ENCODE data around the gene DAND5. TPM values are rescaled to one million over a fixed set of nuclear protein-coding genes. Genes with fewer than 3 reads are reported as not detected.

Gene DAND5
- polyA plus RNA-seq, 3 donors = not detected

DNA sequence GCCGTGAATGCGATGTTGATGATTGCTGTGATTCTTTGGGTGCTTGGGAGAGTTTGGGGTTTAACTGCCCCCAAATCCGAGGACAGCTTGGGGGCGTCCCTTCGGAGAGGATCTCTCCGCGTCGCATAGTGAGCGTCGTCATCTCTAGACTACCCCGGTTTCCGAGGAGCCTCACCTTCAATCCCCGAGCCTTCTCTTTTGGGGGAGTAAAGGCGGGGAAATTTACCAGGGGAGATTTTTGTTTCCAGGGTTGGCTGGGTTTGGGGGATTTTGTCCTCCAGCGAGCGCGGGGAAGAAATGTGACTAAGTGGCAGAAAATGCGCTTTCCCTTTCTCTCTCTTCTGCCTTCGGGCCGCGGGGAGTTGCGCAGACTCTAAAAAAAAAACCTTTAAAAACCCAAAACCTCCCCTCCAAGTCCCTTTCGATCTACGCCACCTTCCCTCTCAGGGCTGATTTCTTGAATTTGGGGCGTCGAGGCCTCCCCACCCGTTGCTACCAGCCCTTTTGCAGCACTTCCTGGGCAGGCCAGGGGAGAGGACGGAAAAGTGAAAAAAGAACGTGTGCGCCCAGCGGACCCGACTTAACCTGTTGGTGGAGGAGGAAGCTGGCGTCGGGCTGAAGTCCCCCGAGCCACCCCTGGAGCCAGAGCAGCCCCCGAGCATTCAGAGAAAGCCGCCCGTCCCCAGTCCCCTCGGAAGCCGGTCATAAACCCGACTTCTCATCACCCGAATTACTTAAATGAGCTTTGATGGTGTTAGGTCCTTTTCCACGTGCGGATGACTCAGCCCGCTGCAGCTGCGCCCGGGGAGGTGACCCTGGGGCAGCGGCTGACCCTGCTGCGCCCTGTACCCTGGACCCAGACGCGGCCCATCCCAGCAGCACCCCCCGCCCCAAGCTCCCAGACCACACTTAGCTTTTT lies 43.6 kb downstream of the DAND5 start:
- Histone ChIP-seq H2AFZ (ENCODE audit: insufficient read depth, low read depth, low read length, poor library complexity, severe bottlenecking) (peak overlapping the region; percentile 10), H3K36me3 (replicated peaks in 1 of 2; ENCODE audit: control insufficient read depth in 1 of 2, insufficient read depth in 2 of 2, low read length in 2 of 2) (no peaks in the 10 kb centered on the region), H3K4me1 (ENCODE audit: control insufficient read depth in 1 of 2, insufficient read depth in 2 of 2, low read length in 2 of 2) (peaks cover 26 to 31% of the 10 kb centered on the region in 2 donors), H4K20me1 (ENCODE audit: insufficient read depth, low read length) (peaks cover 82% of the 10 kb centered on the region), H3K4me3 (replicated peaks in 1 of 3; ENCODE audit: low read depth in 2 of 3, low read length in 3 of 3) (peak overlapping the region in 2 of 3 experiments; percentile 18 to 66), H3K79me2 (ENCODE audit: insufficient read depth, low read length) (no peaks in the 10 kb centered on the region), H3K9me3 (replicated peaks in 1 of 2; ENCODE audit: control insufficient read depth in 1 of 2, insufficient read depth in 1 of 2, low read length in 2 of 2) (peaks cover 4 to 36% of the 10 kb centered on the region in 2 donors), H3K4me2 (replicated peaks; ENCODE audit: extremely low read depth, low read length, poor library complexity, severe bottlenecking) (peak overlapping the region; percentile 72), H3K27me3 (ENCODE audit: control insufficient read depth in 2 of 2, insufficient read depth in 2 of 2, low read length in 2 of 2) (peaks cover 52 to 86% of the 10 kb centered on the region in 2 donors), H3K27ac (ENCODE audit: low read depth in 1 of 2, low read length in 2 of 2) (no peak overlapping the region), H3K9ac (ENCODE audit: insufficient read depth, low read length, poor library complexity, severe bottlenecking) (peak overlapping the region; percentile 21)
- no peak for TF ChIP-seq CTCF (IDR thresholded peaks at IDR 0.05)
- Mint-ChIP-seq H3K27ac (peak overlapping the region in 4 of 7 donors; percentile 45 to 78 (median 52)), H3K9me3 (peaks cover 4 to 38% (median 22%) of the 10 kb centered on the region in 7 donors), H3K27me3 (ENCODE audit: low read depth in 3 of 3) (peaks cover 77 to 90% (median 83%) of the 10 kb centered on the region in 3 donors), H3K4me1 (peaks cover 33% of the 10 kb centered on the region), H3K4me3 (peak overlapping the region; percentile 83 to 94), H3K36me3 (peaks cover 17 to 18% of the 10 kb centered on the region in 2 donors)
- peak; percentile 47 to 74 (median 50) for DNase-seq
- intact Hi-C loops (cut with micrococcal nuclease) = no loop called here
- WGBS (ENCODE audit: insufficient coverage) = under 1% methylated on average over 26 of the region's 52 CpGs

GRCh38 chr19:13013649-13014048 lies 44.3 kb downstream of the DAND5 start:
- 2% methylated on average over 20 of the region's 20 CpGs for WGBS (ENCODE audit: insufficient coverage)
- H3K4me1 Mint-ChIP-seq = peaks cover 33% of the 10 kb centered on the region
- intact Hi-C loops (cut with micrococcal nuclease) = no loop called here
- peaks cover 16 to 17% of the 10 kb centered on the region in 2 donors for H3K36me3 Mint-ChIP-seq
- Histone ChIP-seq H3K9me3 (replicated peaks in 1 of 2; ENCODE audit: control insufficient read depth in 1 of 2, insufficient read depth in 1 of 2, low read length in 2 of 2) (peaks cover 4 to 36% of the 10 kb centered on the region in 2 donors), H3K36me3 (replicated peaks in 1 of 2; ENCODE audit: control insufficient read depth in 1 of 2, insufficient read depth in 2 of 2, low read length in 2 of 2) (no peaks in the 10 kb centered on the region), H3K4me1 (ENCODE audit: control insufficient read depth in 1 of 2, insufficient read depth in 2 of 2, low read length in 2 of 2) (peaks cover 26 to 31% of the 10 kb centered on the region in 2 donors), H3K4me3 (replicated peaks in 1 of 3; ENCODE audit: low read depth in 2 of 3, low read length in 3 of 3) (peak overlapping the region in 2 of 3 experiments; percentile 2 to 66), H3K4me2 (replicated peaks; ENCODE audit: extremely low read depth, low read length, poor library complexity, severe bottlenecking) (peak overlapping the region; percentile 72), H3K27me3 (ENCODE audit: control insufficient read depth in 2 of 2, insufficient read depth in 2 of 2, low read length in 2 of 2) (peaks cover 52 to 81% of the 10 kb centered on the region in 2 donors), H4K20me1 (ENCODE audit: insufficient read depth, low read length) (peaks cover 76% of the 10 kb centered on the region), H3K27ac (ENCODE audit: low read depth in 1 of 2, low read length in 2 of 2) (no peak overlapping the region), H2AFZ (ENCODE audit: insufficient read depth, low read depth, low read length, poor library complexity, severe bottlenecking) (peak overlapping the region; percentile 10), H3K9ac (ENCODE audit: insufficient read depth, low read length, poor library complexity, severe bottlenecking) (peak overlapping the region; percentile 21), H3K79me2 (ENCODE audit: insufficient read depth, low read length) (no peaks in the 10 kb centered on the region)
- H3K4me3 Mint-ChIP-seq = peak overlapping the region; percentile 65 to 94
- no peak for TF ChIP-seq CTCF (IDR thresholded peaks at IDR 0.05)
- H3K9me3 Mint-ChIP-seq = peaks cover 4 to 38% (median 22%) of the 10 kb centered on the region in 7 donors
- peaks cover 74 to 86% (median 80%) of the 10 kb centered on the region in 3 donors for H3K27me3 Mint-ChIP-seq (ENCODE audit: low read depth in 3 of 3)
- peak overlapping the region in 2 of 7 donors; percentile 45 to 60 for H3K27ac Mint-ChIP-seq
- no peak for DNase-seq

Data from CD14-positive monocyte (primary cell).